ENCODE data around the gene FOXN1. TPM values are rescaled to one million over a fixed set of nuclear protein-coding genes. Genes with fewer than 3 reads are reported as not detected.
A peak's percentile ranks its signal among the peaks of the same experiment; 100 is the strongest.

Gene FOXN1
- total and polyA plus RNA-seq, 10 of the 15 experiments (the other 5 are each of a cell fraction or from before 2014, with no cell fraction given) = not detected

DNA sequence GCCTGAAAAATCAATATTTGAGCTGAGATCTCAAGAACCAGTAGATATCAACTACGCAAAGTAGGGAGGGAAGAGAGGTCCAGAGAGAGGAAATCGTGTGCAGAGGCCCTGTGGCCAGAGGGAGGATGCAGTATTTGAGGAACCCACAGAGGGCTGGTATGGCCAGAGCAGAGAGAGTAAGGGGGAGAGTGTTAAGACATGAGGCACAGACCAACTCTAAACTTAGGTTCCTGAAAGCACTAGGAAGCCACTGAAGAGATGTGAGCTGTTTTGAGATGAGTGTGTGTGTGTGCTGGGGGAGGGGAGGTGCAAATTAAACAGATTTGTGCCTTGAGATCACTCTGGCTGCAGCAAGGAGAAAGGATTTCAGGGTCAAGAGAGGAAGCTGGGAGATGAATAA, 21.9 kb upstream of the FOXN1 start (continued):
- TF ChIP-seq, protein P1, sequence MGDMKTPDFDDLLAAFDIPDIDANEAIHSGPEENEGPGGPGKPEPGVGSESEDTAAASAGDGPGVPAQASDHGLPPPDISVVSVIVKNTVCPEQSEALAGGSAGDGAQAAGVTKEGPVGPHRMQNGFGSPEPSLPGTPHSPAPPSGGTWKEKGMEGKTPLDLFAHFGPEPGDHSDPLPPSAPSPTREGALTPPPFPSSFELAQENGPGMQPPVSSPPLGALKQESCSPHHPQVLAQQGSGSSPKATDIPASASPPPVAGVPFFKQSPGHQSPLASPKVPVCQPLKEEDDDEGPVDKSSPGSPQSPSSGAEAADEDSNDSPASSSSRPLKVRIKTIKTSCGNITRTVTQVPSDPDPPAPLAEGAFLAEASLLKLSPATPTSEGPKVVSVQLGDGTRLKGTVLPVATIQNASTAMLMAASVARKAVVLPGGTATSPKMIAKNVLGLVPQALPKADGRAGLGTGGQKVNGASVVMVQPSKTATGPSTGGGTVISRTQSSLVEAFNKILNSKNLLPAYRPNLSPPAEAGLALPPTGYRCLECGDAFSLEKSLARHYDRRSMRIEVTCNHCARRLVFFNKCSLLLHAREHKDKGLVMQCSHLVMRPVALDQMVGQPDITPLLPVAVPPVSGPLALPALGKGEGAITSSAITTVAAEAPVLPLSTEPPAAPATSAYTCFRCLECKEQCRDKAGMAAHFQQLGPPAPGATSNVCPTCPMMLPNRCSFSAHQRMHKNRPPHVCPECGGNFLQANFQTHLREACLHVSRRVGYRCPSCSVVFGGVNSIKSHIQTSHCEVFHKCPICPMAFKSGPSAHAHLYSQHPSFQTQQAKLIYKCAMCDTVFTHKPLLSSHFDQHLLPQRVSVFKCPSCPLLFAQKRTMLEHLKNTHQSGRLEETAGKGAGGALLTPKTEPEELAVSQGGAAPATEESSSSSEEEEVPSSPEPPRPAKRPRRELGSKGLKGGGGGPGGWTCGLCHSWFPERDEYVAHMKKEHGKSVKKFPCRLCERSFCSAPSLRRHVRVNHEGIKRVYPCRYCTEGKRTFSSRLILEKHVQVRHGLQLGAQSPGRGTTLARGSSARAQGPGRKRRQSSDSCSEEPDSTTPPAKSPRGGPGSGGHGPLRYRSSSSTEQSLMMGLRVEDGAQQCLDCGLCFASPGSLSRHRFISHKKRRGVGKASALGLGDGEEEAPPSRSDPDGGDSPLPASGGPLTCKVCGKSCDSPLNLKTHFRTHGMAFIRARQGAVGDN (IDR thresholded peaks at IDR 0.05) = 0 out of 2 replicates have a peak, but pooled peaks have one; percentile 25
- TF ChIP-seq, protein P2, sequence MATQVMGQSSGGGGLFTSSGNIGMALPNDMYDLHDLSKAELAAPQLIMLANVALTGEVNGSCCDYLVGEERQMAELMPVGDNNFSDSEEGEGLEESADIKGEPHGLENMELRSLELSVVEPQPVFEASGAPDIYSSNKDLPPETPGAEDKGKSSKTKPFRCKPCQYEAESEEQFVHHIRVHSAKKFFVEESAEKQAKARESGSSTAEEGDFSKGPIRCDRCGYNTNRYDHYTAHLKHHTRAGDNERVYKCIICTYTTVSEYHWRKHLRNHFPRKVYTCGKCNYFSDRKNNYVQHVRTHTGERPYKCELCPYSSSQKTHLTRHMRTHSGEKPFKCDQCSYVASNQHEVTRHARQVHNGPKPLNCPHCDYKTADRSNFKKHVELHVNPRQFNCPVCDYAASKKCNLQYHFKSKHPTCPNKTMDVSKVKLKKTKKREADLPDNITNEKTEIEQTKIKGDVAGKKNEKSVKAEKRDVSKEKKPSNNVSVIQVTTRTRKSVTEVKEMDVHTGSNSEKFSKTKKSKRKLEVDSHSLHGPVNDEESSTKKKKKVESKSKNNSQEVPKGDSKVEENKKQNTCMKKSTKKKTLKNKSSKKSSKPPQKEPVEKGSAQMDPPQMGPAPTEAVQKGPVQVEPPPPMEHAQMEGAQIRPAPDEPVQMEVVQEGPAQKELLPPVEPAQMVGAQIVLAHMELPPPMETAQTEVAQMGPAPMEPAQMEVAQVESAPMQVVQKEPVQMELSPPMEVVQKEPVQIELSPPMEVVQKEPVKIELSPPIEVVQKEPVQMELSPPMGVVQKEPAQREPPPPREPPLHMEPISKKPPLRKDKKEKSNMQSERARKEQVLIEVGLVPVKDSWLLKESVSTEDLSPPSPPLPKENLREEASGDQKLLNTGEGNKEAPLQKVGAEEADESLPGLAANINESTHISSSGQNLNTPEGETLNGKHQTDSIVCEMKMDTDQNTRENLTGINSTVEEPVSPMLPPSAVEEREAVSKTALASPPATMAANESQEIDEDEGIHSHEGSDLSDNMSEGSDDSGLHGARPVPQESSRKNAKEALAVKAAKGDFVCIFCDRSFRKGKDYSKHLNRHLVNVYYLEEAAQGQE (IDR thresholded peaks at IDR 0.05; ENCODE audit: low read depth, low read length) = 0 out of 2 replicates have a peak, but pooled peaks have one; percentile 23
- TF ChIP-seq RUNX3 (IDR thresholded peaks at IDR 0.05; ENCODE audit: low read length) = peak; percentile 87
- no peak for TF ChIP-seq BCLAF1 (IDR thresholded peaks at IDR 0.05)
- TF ChIP-seq, protein P3, sequence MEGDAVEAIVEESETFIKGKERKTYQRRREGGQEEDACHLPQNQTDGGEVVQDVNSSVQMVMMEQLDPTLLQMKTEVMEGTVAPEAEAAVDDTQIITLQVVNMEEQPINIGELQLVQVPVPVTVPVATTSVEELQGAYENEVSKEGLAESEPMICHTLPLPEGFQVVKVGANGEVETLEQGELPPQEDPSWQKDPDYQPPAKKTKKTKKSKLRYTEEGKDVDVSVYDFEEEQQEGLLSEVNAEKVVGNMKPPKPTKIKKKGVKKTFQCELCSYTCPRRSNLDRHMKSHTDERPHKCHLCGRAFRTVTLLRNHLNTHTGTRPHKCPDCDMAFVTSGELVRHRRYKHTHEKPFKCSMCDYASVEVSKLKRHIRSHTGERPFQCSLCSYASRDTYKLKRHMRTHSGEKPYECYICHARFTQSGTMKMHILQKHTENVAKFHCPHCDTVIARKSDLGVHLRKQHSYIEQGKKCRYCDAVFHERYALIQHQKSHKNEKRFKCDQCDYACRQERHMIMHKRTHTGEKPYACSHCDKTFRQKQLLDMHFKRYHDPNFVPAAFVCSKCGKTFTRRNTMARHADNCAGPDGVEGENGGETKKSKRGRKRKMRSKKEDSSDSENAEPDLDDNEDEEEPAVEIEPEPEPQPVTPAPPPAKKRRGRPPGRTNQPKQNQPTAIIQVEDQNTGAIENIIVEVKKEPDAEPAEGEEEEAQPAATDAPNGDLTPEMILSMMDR (IDR thresholded peaks at IDR 0.05 in 2 of 3, conservative IDR thresholded peaks at IDR 0.05 in 1 of 3; ENCODE audit: control insufficient read depth in 2 of 3, extremely low read depth in 1 of 3, insufficient read depth in 1 of 3, low read depth in 3 of 3, low read length in 3 of 3) = no peak
- TF ChIP-seq, protein P4, sequence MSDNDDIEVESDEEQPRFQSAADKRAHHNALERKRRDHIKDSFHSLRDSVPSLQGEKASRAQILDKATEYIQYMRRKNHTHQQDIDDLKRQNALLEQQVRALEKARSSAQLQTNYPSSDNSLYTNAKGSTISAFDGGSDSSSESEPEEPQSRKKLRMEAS (IDR thresholded peaks at IDR 0.05; ENCODE audit: low read depth, low read length) = 0 out of 2 replicates have a peak, but pooled peaks have one; percentile 38
- TF ChIP-seq MYB (IDR thresholded peaks at IDR 0.05; ENCODE audit: borderline replicate concordance, low read depth, low read length) = no peak
- peak; percentile 38; the same call in 1 of the 2 replicates for TF ChIP-seq IKZF1 (conservative IDR thresholded peaks at IDR 0.05)
- no peak for TF ChIP-seq USF1 (IDR thresholded peaks at IDR 0.05; ENCODE audit: borderline replicate concordance, extremely low read length, insufficient read depth, low read depth, low read length)
- TF ChIP-seq ZNF274 (IDR thresholded peaks at IDR 0.05; ENCODE audit: insufficient read depth, insufficient read length) = no peak
- TF ChIP-seq KLF5 (IDR thresholded peaks at IDR 0.05; ENCODE audit: partially characterized antibody) = no peak
- TF ChIP-seq BCL11A (IDR thresholded peaks at IDR 0.05; ENCODE audit: low read depth, low read length) = 0 out of 2 replicates have a peak, but pooled peaks have one; percentile 69
- TF ChIP-seq NR2C2 (IDR thresholded peaks at IDR 0.05; ENCODE audit: borderline replicate concordance, control insufficient read depth, insufficient read length, low read depth) = no peak
- TF ChIP-seq CBX3 (IDR thresholded peaks at IDR 0.05; ENCODE audit: borderline replicate concordance, low read depth) = no peak
- TF ChIP-seq SUPT20H (IDR thresholded peaks at IDR 0.05; ENCODE audit: borderline replicate concordance, control insufficient read depth, low read depth, low read length) = no peak

Measured in GM12878 (cell line).